HG03469 (cell line): Measurements from ENCODE around the gene KRT6B.
"Not testable (repeated sequence)": the region's sequence is repeated elsewhere in the genome, so short reads cannot be mapped to it uniquely, and the experiment has no call there.

Experiments
- ATAC-seq: cut with Tn5 transposase; IDR thresholded peaks from one replicate; pipeline ENCODE4 v1.9.1; 2021; ENCODE audit warnings: mild to moderate bottlenecking, moderate library complexity, moderate number of reproducible peaks; ENCODE audit not compliant: unreplicated experiment

Gene KRT6B

GRCh38 chr12:52473768-52474167 is 21.8 kb upstream of the KRT6B start, which contains the start of gene KRT6C:
TSS of gene KRT6C (minus strand) at chr12:52473805. CDS start at chr12:52473737, 68 bp downstream.
- ATAC-seq, result no peak

DNA sequence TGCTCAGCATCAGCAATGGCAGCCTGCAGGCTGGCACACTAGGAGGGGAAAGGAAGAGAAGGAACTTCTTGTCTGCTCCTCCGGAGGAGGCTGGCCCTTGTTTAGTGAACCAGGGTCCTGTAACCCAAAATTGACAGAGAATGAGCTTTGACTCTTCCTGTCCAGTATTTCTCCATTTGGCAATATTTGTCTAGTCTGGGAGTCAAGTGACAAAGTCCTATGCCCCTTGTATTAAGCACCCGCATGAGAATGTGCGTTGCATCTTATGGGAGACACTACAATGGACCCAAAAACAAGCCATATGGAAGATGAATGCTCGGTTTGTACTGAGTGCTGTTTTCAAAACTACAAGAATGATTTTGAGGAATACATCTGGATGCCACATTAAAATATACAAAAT is 17.9 kb upstream of the KRT6B start:
- no peak for ATAC-seq

DNA sequence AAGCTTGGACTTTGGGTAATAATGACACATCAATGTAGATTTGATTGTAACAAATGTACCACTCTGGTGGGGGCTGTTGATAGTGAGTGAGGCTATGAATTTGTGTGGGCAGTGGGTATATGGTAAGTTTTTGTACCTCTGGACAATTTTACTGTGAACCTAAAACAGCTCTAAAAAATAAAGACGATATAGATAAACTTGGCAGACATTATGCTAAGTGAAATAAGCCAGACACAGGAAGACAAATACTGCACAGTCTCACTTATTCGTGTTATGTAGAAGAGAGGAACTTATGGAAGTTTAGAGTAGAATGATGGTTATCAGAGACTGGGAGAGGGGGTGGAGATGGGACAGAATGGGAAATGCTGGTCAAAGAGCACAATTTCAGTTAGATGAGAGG is 13.0 kb upstream of the KRT6B start:
- ATAC-seq, result no peak

DNA sequence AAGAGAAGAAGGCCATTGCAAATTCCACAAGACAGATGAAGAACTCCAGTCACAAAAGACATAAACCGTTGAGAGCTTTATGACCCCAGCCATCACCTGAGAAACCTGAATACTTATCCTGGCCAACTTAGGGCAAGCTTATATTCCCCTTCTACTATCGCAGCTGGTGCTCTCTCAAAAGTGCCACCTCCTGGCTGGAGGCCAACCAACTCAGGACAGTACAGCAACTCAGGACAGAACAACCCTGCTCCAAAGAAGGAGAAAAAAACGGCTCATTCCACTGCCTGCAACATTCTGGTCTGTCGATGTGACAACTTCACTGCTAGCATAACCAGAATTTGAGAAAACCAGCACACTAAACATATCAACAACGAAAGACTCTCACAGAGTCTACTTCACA is 9.7 kb upstream of the KRT6B start:
- no peak for ATAC-seq

- ATAC-seq, result no peak
Observed at GRCh38 chr12:52458861-52459260, 6.9 kb upstream of the KRT6B start.

GRCh38 chr12:52455821-52456220 is 3.9 kb upstream of the KRT6B start:
- ATAC-seq, result no peak

- no peak for ATAC-seq
Observed at GRCh38 chr12:52454411-52455201, 2.7 kb upstream of the KRT6B start.

- ATAC-seq, result no peak
Observed at GRCh38 chr12:52448228-52448627, 3.7 kb downstream of the KRT6B start.

DNA sequence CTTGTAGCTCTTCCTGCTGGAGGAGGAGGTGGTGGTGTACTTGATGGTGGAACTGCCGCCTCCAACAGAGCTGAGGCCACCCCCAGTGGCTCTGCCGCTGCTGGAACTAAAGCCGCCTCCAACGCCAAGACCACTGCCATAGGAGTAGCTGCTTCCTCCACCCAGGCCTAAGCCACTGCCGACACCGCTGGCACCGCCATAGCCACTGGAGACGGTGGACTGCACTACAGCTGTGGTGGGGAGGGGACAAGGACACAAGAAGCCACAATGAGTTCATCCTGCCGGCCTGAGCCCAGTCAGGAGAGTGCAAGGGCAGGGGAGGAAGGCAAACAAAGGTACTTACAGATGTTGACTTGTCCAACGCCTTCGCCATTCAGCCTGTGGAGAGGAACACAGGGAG is 4.8 kb downstream of the KRT6B start:
- ATAC-seq, result not testable (repeated sequence)

DNA sequence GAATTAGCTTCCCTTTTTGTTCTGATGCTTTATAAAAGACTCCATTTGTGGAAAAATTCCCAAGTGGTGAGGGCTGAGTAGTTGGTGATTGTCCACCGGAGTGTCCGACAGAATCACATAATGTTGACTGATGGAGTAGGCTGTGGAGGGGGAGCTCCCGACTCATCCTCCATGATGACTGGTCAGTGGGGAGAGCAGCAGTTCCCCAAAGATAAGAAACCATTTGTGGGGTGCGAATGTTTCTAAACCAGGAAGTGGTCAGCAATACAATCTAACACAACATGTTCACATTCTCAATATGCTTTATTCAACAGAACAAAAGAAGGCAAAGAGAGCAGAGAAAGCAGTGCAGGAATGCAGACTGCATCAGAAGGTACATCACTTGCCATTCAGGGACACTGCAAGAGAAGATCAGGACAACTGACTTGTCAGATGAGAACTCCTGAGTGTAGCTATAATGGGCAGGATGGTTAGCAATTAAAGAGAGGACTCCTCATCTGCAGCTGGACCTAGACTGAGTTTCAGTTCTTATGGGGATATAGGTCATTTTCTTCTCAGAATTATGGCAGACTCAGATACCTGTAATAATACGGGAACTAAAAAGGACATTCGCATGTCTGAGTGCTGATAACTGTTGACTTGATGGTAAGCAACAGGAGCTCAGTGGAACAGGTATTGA is 5.4 kb downstream of the KRT6B start:
- ATAC-seq, result no peak

DNA sequence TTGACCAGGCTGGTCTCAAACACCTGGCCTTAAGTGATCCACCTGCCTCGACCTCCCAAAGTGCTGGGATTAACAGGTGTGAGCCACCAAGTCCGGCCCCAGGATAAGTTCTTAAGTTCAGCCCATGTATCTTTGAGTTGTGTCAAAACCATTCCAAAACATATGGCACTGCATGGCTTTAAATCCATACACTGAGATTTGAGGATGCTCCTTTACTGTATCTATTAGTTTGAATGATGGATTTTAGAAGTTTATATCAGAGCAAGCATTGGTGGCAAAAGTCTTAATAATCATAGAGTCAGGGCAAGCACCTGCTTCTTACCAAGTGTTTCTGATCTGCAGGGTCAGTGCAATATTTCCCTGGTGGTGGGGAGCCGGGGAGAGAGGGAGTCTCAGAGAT is 6.1 kb downstream of the KRT6B start:
- ATAC-seq, result no peak

DNA sequence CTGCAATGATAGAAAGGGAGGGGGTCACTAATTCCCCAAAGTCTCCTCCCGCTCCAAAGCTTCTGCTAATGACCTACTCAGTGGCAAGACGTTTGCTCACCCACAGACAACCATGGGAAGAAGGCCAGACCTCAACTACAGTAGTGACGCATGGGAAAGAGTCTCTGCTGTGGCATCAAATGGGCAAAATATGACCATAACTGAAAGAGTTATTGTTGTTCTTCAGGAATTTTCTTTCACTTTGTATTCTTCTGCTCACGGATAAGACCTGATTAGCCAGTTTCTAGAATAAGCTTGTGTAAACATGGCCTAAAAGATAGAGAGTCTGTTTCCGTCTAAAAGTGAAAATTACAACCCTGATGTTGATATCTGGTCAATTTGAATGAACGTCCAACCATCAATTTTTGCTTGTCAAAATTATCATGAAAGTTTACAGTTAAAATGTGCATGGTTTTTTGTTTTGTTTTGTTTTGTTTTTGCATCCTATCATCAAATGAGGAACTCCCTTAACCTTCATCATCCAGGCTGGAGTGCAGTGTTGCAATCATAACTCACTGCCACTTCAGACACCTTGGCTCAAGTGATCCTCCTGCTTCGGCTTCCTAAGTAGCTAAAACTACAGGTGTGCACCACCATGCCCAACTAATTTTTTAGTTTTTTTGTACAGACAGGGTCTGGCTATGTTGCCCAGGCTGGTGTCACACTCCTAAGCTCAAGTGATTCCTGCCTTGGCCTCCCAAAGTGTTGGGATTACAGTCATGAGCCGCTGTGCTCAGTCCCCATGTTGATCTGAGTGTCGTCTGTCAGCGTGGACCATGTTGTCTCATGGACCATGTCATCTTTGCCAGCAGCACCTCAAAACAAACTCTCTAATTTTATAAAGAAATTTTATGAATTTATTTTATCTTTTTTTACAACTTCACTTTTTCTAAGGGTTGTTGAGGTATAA is 7.0 kb downstream of the KRT6B start:
- no peak for ATAC-seq

GRCh38 chr12:52443966-52444365 is 8.0 kb downstream of the KRT6B start:
- ATAC-seq, result no peak

- no peak for ATAC-seq
Observed at GRCh38 chr12:52442600-52443061, 9.3 kb downstream of the KRT6B start.

- ATAC-seq, result no peak
Observed at GRCh38 chr12:52441320-52441911, 10.5 kb downstream of the KRT6B start.

- no peak for ATAC-seq
Observed at GRCh38 chr12:52440821-52441319, 11.1 kb downstream of the KRT6B start.

DNA sequence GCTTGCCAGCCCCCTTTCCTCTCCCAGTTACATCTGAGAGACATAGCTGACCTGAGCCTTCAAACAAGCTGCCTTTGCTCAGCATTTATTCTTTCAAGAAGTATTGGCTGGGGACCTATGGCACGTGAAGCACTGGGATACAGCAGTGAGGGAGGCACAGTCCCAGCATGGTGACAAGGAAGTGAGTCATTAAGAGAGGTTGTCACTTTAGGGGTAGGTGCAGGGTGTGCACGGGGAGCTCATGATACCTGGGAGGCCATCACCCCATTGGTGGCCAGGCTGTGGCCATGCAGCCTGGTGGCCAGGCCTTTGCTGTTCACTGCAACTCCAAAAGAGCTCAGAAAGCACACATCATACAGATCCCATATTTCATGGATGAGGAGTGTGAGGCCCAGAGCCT is 12.1 kb downstream of the KRT6B start:
- ATAC-seq, result no peak

- ATAC-seq, result no peak
Observed at GRCh38 chr12:52439420-52439819, 12.5 kb downstream of the KRT6B start.

GRCh38 chr12:52438305-52439301 is 13.3 kb downstream of the KRT6B start:
- no peak for ATAC-seq
